OCI-LY3 (cell line): Measurements from ENCODE around the gene RILPL2.
"Not testable (repeated sequence)": the region's sequence is repeated elsewhere in the genome, so short reads cannot be mapped to it uniquely, and the experiment has no call there.

Source experiments
- H2AFZ ChIP-seq: fragments of 200-600, 300-600 bp; shearing (Covaris generic); 2 replicates; pipeline ENCODE4 v1.6.0; 2014; ENCODE audit warnings: antibody characterized with exemption, low read depth, low read length
- H3K27ac ChIP-seq: fragments of 200-600, 300-600 bp; sonication (generic); 2 replicates; pipeline ENCODE4 v1.5.1; 2014; ENCODE audit warnings: mild to moderate bottlenecking, low read length, moderate library complexity, mixed read lengths
- H3K27me3 ChIP-seq: fragments of 200-600, 300-600 bp; sonication (generic); 2 replicates; pipeline ENCODE4 v1.6.1; 2014; ENCODE audit warnings: low read depth, low read length, mixed read lengths
- H3K36me3 ChIP-seq: fragments of 200-600, 300-600 bp; sonication (generic); replicated peaks from 2 replicates; pipeline ENCODE3; 2014; ENCODE audit warnings: low read depth, low read length, mixed read lengths
- H3K4me1 ChIP-seq: fragments of 300-600, 200-600 bp; sonication (generic); 2 replicates; pipeline ENCODE4 v1.6.1; 2014; ENCODE audit warnings: low read length, mixed read lengths
- H3K4me2 ChIP-seq: fragments of 200-600, 300-600 bp; sonication (generic); 2 replicates; pipeline ENCODE4 v1.6.1; 2014; ENCODE audit warnings: low read length, mixed read lengths
- H3K4me3 ChIP-seq: fragments of 300-600, 200-600 bp; sonication (generic); 2 replicates; pipeline ENCODE4 v1.5.1; 2014; ENCODE audit warnings: antibody characterized with exemption, mild to moderate bottlenecking, low read length, moderate library complexity
- H3K79me2 ChIP-seq: fragments of 300-600, 200-600 bp; shearing (Covaris generic); 2 replicates; pipeline ENCODE4 v1.6.1; 2014; ENCODE audit warnings: mild to moderate bottlenecking, low read length, mixed read lengths
- H3K9ac ChIP-seq: fragments of 300-600, 200-600 bp; shearing (Covaris generic); 2 replicates; pipeline ENCODE4 v1.6.0; 2014; ENCODE audit warnings: mild to moderate bottlenecking, low read length, moderate library complexity
- H3K9me3 ChIP-seq: fragments of 200-600, 300-600 bp; shearing (Covaris generic); 2 replicates; pipeline ENCODE4 v1.6.1; 2014; ENCODE audit warnings: low read length, mixed read lengths; ENCODE audit not compliant: insufficient read depth
- H4K20me1 ChIP-seq: fragments of 200-600, 300-600 bp; sonication (generic); 2 replicates; pipeline ENCODE4 v1.6.1; 2016; ENCODE audit warnings: low read length, mixed read lengths; ENCODE audit not compliant: insufficient read depth
- EZH2phosphoT487 ChIP-seq: fragments of 200-600 bp; shearing (Covaris generic); IDR thresholded peaks from 2 replicates; pipeline ENCODE4 v1.6.1; 2018; ENCODE audit warnings: antibody characterized with exemption, mixed run types, low read depth
- TF ChIP-seq, protein P1 (sequence below): fragments of 200-600, 300-600 bp; sonication (generic); IDR thresholded peaks from 2 replicates; pipeline ENCODE4 v1.5.1; 2014; ENCODE audit warnings: antibody characterized with exemption, low read length, low read depth

The RILPL2 gene

GRCh38 chr12:123441523-123442164 lies 5.2 kb upstream of the RILPL2 start:
- H3K4me2 ChIP-seq: peak overlapping the region; percentile 94

DNA sequence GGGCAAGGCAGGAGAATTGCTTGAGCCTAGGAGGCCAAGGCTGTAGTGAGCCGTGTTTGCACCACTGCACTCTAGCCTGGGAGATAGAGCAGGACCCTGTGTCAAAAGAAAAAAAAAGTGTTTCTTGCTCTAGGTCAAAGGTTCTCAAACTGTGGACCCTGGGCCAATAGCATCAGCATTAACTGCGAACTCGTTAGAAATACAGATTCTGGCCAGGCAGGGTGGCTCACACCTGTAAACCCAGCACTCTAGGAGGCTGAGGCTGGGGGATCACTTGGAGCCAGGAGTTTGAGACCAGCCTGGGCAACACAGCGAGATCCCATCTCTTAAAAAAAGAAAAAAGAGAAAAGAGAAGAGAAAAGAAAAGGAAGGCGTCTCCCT lies 858 bp downstream of the RILPL2 start:
- no peaks in the 10 kb centered on the region for H4K20me1 ChIP-seq
- peaks cover 48% of the 10 kb centered on the region for H3K4me1 ChIP-seq

More at GRCh38 chr12:123441523-123442164, 5.2 kb upstream of the RILPL2 start:
- no peaks in the 10 kb centered on the region for H3K9me3 ChIP-seq
- H3K4me3 ChIP-seq: peak overlapping the region; percentile 71
- no peaks in the 10 kb centered on the region for H4K20me1 ChIP-seq
- no peaks in the 10 kb centered on the region; the same call in 1 of the 2 replicates for H3K79me2 ChIP-seq
- peak overlapping the region; percentile 97 for H3K27ac ChIP-seq
- H3K4me1 ChIP-seq: peaks cover 57% of the 10 kb centered on the region
- peak overlapping the region; percentile 79 for H3K9ac ChIP-seq
- H3K36me3 ChIP-seq: peaks cover 8% of the 10 kb centered on the region
- TF ChIP-seq, protein P1, sequence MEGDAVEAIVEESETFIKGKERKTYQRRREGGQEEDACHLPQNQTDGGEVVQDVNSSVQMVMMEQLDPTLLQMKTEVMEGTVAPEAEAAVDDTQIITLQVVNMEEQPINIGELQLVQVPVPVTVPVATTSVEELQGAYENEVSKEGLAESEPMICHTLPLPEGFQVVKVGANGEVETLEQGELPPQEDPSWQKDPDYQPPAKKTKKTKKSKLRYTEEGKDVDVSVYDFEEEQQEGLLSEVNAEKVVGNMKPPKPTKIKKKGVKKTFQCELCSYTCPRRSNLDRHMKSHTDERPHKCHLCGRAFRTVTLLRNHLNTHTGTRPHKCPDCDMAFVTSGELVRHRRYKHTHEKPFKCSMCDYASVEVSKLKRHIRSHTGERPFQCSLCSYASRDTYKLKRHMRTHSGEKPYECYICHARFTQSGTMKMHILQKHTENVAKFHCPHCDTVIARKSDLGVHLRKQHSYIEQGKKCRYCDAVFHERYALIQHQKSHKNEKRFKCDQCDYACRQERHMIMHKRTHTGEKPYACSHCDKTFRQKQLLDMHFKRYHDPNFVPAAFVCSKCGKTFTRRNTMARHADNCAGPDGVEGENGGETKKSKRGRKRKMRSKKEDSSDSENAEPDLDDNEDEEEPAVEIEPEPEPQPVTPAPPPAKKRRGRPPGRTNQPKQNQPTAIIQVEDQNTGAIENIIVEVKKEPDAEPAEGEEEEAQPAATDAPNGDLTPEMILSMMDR: no peak
- no peak for TF ChIP-seq EZH2phosphoT487
- no peak overlapping the region for H2AFZ ChIP-seq
- H3K27me3 ChIP-seq: no peaks in the 10 kb centered on the region

DNA sequence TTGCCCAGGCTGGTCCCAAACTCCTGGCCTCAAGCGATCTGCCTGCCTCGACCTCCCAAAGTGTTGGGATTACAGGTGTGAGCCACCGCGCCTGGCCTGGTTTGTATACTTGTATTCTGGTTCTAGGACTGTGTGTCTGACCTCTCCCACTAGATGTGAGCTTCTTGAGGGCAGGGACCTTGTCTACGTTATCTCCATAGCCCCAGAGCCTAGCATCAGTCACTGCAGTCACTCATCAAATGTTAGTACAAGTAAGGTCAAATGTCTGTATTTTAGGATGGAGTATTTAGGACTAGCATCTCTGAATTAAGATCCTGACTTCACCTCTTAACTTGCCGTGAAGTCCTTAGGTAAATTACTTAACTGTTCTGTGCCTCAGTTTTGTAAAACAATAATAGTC lies 2.9 kb downstream of the RILPL2 start:
- Histone ChIP-seq H3K27me3 (no peaks in the 10 kb centered on the region), H3K4me1 (peaks cover 48% of the 10 kb centered on the region), H3K27ac (peak overlapping the region; percentile 73), H3K9me3 (peaks cover 3% of the 10 kb centered on the region; the same call in 1 of the 2 replicates), H3K4me3 (peak overlapping the region; percentile 66; the same call in 1 of the 2 replicates), H3K4me2 (peak overlapping the region; percentile 77), H3K79me2 (peaks cover 64% of the 10 kb centered on the region), H4K20me1 (no peaks in the 10 kb centered on the region), H3K9ac (no peak overlapping the region), H2AFZ (no peak overlapping the region), H3K36me3 (peaks cover 33% of the 10 kb centered on the region)
- TF ChIP-seq, protein P1: no peak
- no peak for TF ChIP-seq EZH2phosphoT487

More for the DNA sequence above, 858 bp downstream of the RILPL2 start:
- TF ChIP-seq, protein P1: no peak
- no peak for TF ChIP-seq EZH2phosphoT487
- Histone ChIP-seq H3K27ac (peak overlapping the region; percentile 70), H3K79me2 (peaks cover 55% of the 10 kb centered on the region), H3K36me3 (peaks cover 18% of the 10 kb centered on the region), H3K9me3 (no peaks in the 10 kb centered on the region), H3K9ac (peak overlapping the region; percentile 90), H2AFZ (no peak overlapping the region), H3K27me3 (no peaks in the 10 kb centered on the region), H3K4me2 (peak overlapping the region; percentile 69), H3K4me3 (peak overlapping the region; percentile 95)

GRCh38 chr12:123431951-123432817 lies 4.3 kb downstream of the RILPL2 start:
- H4K20me1 ChIP-seq, H2AFZ ChIP-seq, H3K27me3 ChIP-seq, H3K9me3 ChIP-seq: not testable (repeated sequence)
- Histone ChIP-seq H3K9ac (peak overlapping the region; percentile 42), H3K36me3 (peaks cover 40% of the 10 kb centered on the region), H3K4me1 (peaks cover 63% of the 10 kb centered on the region), H3K27ac (peak overlapping the region; percentile 73), H3K4me3 (peak overlapping the region; percentile 66), H3K79me2 (peaks cover 67% of the 10 kb centered on the region), H3K4me2 (peak overlapping the region; percentile 77)

DNA sequence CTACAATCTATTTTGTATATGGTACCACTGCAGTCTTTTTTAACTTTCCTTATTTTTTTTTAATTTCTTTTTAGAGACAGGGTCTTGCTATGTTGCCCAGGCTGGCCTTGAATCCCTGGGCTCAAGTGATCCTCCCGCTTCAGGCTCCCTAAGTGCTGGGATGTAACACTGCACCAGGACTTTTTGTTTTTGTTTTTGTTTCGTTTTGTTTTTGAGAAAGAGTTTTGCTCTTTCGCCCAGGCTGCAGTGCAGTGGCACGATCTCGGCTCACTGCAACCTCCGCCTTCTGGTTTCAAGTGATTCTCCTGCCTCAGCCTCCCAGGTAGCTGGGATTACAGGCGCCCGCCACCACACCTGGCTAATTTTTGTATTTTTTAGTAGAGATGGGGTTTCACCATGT lies 7.4 kb downstream of the RILPL2 start:
- H3K36me3 ChIP-seq: peaks cover 39% of the 10 kb centered on the region
- not testable (repeated sequence) for H3K27me3 ChIP-seq, H3K9me3 ChIP-seq, H3K4me2 ChIP-seq, H4K20me1 ChIP-seq, H3K9ac ChIP-seq, H2AFZ ChIP-seq, H3K4me3 ChIP-seq
- peak overlapping the region; percentile 99 for H3K27ac ChIP-seq
- H3K4me1 ChIP-seq: peaks cover 60% of the 10 kb centered on the region
- peaks cover 53% of the 10 kb centered on the region for H3K79me2 ChIP-seq
